GM19099 (cell line): ENCODE data around the gene TIMM22.

Experiments used
- POLR2A ChIP-seq: IDR thresholded peaks from 3 replicates; pipeline ENCODE4 v1.6.1; 2011; ENCODE audit warnings: low read depth; ENCODE audit not compliant: insufficient read length; ENCODE audit errors: extremely low read depth

The TIMM22 gene

GRCh38 chr17:983921-984320 lies 13.0 kb upstream of the TIMM22 start:
- TF ChIP-seq POLR2A = no peak

- TF ChIP-seq POLR2A = no peak
These were observed 10.5 kb upstream of the TIMM22 start for GRCh38 chr17:986322-986929.

GRCh38 chr17:987931-988330 lies 9.0 kb upstream of the TIMM22 start:
- no peak for TF ChIP-seq POLR2A

GRCh38 chr17:988561-988960 lies 8.4 kb upstream of the TIMM22 start:
- no peak for TF ChIP-seq POLR2A

- TF ChIP-seq POLR2A = no peak
These were observed 4.0 kb upstream of the TIMM22 start for GRCh38 chr17:992933-993332.

GRCh38 chr17:998111-998510 lies 1.2 kb downstream of the TIMM22 start:
- no peak for TF ChIP-seq POLR2A

GRCh38 chr17:1000597-1001461 lies 3.9 kb downstream of the TIMM22 start:
- no peak for TF ChIP-seq POLR2A

GRCh38 chr17:1001640-1002411 lies 4.9 kb downstream of the TIMM22 start:
- no peak for TF ChIP-seq POLR2A

GRCh38 chr17:1002412-1002753 lies 5.5 kb downstream of the TIMM22 start:
- no peak for TF ChIP-seq POLR2A

- TF ChIP-seq POLR2A = no peak
These were observed 6.0 kb downstream of the TIMM22 start for GRCh38 chr17:1002771-1003555.

GRCh38 chr17:1003633-1003971 lies 6.7 kb downstream of the TIMM22 start:
- no peak for TF ChIP-seq POLR2A

- no peak for TF ChIP-seq POLR2A
These were observed 7.2 kb downstream of the TIMM22 start for GRCh38 chr17:1003972-1004768.

- no peak for TF ChIP-seq POLR2A
These were observed 7.9 kb downstream of the TIMM22 start for GRCh38 chr17:1004769-1005295.

GRCh38 chr17:1005361-1005946 lies 8.5 kb downstream of the TIMM22 start:
- no peak for TF ChIP-seq POLR2A
